PC-3 (cell line): Measurements from ENCODE around the gene DRC3. TPM values are rescaled to one million over a fixed set of nuclear protein-coding genes. Genes with fewer than 3 reads are reported as not detected.

Experiments used
- ATAC-seq: fragments of 200-7000 bp; cut with Tn5 transposase; 2 replicates; pipeline ENCODE4 v1.9.1; 2020; ENCODE audit warnings: mild to moderate bottlenecking, moderate library complexity
- BruUV-seq: library from RNA; stranded (reverse); fragments of 400-500 nt; replicated peaks from 2 replicates; lab custom pipeline; 2021; lab: Mats Ljungman, UMichigan
- CTCF ChIA-PET: fragments of 300-600 bp; sonication (Branson Sonifier 250); formaldehyde crosslinking; loops from one replicate; lab custom pipeline; 2022; ENCODE audit warnings: antibody characterized with exemption; lab: Charles Lee
- POLR2A ChIA-PET: fragments of 300-600 bp; sonication (Branson Sonifier 250); formaldehyde crosslinking; loops from one replicate; lab custom pipeline; 2022; ENCODE audit warnings: antibody characterized with exemption; ENCODE audit not compliant: unreplicated experiment; lab: Charles Lee
- DNase-seq: peaks from one replicate; pipeline ENCODE4 v3.0.0-alpha.2; 2015
- H2AFZ ChIP-seq: fragments of 300-600 bp; sonication (generic); 2 replicates; pipeline ENCODE4 v1.6.0; 2016; ENCODE audit warnings: antibody characterized with exemption, low read length
- H3F3A ChIP-seq: fragments of 300-600 bp; sonication (generic); one replicate; pipeline ENCODE4 v1.6.0; 2017; ENCODE audit warnings: antibody characterized with exemption, low read length, control low read depth, mild to moderate bottlenecking; ENCODE audit not compliant: unreplicated experiment
- H3K27ac ChIP-seq: fragments of 300-600 bp; sonication (generic); 2 replicates; pipeline ENCODE4 v1.5.1; 2016; ENCODE audit warnings: mild to moderate bottlenecking, low read length
- H3K27me3 ChIP-seq: fragments of 300-600 bp; sonication (generic); 2 replicates; pipeline ENCODE4 v1.6.1; 2016; ENCODE audit warnings: low read length, mixed read lengths
- H3K36me3 ChIP-seq: fragments of 300-600 bp; sonication (generic); 2 replicates; pipeline ENCODE4 v1.6.1; 2016; ENCODE audit warnings: low read depth, mixed run types, low read length, mixed read lengths
- H3K4me1 ChIP-seq: fragments of 300-600 bp; sonication (generic); 2 replicates; pipeline ENCODE4 v1.5.1; 2016; ENCODE audit warnings: low read length; ENCODE audit not compliant: insufficient read depth
- H3K4me2 ChIP-seq: fragments of 300-600 bp; sonication (generic); 2 replicates; pipeline ENCODE4 v1.6.0; 2016; ENCODE audit warnings: low read length
- H3K4me3 ChIP-seq: fragments of 300-600 bp; sonication (generic); 2 replicates; pipeline ENCODE4 v1.5.1; 2016; ENCODE audit warnings: mild to moderate bottlenecking, low read length, mixed read lengths
- H3K79me2 ChIP-seq: fragments of 300-600 bp; sonication (generic); 2 replicates; pipeline ENCODE4 v1.6.1; 2017; ENCODE audit warnings: low read length, mixed read lengths
- H3K9ac ChIP-seq: fragments of 300-600 bp; sonication (generic); 2 replicates; pipeline ENCODE4 v1.6.0; 2016; ENCODE audit warnings: mild to moderate bottlenecking, low read length
- H3K9me2 ChIP-seq: fragments of 300-600 bp; sonication (generic); replicated peaks from 2 replicates; pipeline ENCODE4 v1.6.1; 2016; ENCODE audit warnings: mixed run types, low read length, mixed read lengths
- H3K9me3 ChIP-seq: fragments of 300-600 bp; sonication (generic); 2 replicates; pipeline ENCODE4 v1.6.1; 2016; ENCODE audit warnings: low read length, mixed read lengths
- H4K20me1 ChIP-seq: fragments of 300-600 bp; sonication (generic); 2 replicates; pipeline ENCODE4 v1.6.1; 2016; ENCODE audit warnings: low read length, mixed read lengths
- EZH2 ChIP-seq: fragments of 300-600 bp; sonication (generic); IDR thresholded peaks from one replicate; pipeline ENCODE4 v1.6.1; 2017; ENCODE audit warnings: antibody characterized with exemption, mild to moderate bottlenecking, low read length; ENCODE audit not compliant: unreplicated experiment
- EZH2phosphoT487 ChIP-seq: fragments of 300-600 bp; sonication (generic); IDR thresholded peaks from 2 replicates; pipeline ENCODE4 v1.6.1; 2018; ENCODE audit warnings: mild to moderate bottlenecking, antibody characterized with exemption, low read length, borderline replicate concordance
- intact Hi-C: fragments of 100-400 bp; cut with micrococcal nuclease; formaldehyde crosslinking; loops from 2 replicates; pipeline ENCODE4 v1.9.0; 2023
- total RNA-seq: library from RNA; depleted of rRNA; stranded (reverse); fragments of >200 nt; gene quantifications from 2 replicates; pipeline ENCODE4 v1.2.3, GENCODE V29; 2014
- TF ChIP-seq, protein P1 (sequence below): fragments of 300-600 bp; sonication (generic); conservative IDR thresholded peaks from 2 replicates; pipeline ENCODE4 v1.5.1; 2017; ENCODE audit warnings: antibody characterized with exemption, low read depth, mild to moderate bottlenecking, low read length

Gene DRC3
- total RNA-seq, 1 experiment from 2014 or later, result 1.9 TPM

DNA sequence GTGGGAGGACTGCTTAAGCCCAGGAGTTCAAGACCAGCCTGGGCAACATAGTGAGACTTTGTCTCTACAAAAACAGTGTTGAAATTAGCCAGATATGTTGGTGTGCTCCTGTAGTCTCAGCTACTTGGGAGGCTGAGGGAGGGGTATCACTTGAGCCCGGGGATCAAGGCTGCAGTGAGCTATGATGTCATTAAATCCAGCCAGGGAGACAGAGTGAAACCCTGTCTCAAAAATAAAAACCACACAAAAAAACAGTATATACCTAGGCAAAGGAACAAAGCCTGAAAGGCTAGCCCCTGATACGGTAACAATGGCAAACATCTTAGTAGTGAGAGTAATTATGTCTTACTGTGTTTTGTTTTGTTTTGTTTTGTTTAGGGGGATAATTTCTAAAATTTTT, 38.4 kb upstream of the DRC3 start:
- BruUV-seq, result no TSS peak
- H3K9ac ChIP-seq, result no peak overlapping the region
- no peak overlapping the region for H3K4me3 ChIP-seq
- POLR2A ChIA-PET, result no interaction called here
- no peak overlapping the region for H2AFZ ChIP-seq
- H3K4me2 ChIP-seq, result no peak overlapping the region
- CTCF ChIA-PET, result no interaction called here
- H3K27me3 ChIP-seq, result no peaks in the 10 kb centered on the region
- ATAC-seq (no peak), DNase-seq (no peak)
- H4K20me1 ChIP-seq, result no peaks in the 10 kb centered on the region
- H3K27ac ChIP-seq, result no peak overlapping the region
- intact Hi-C loops, result no loop called here
- H3K9me3 ChIP-seq, result no peaks in the 10 kb centered on the region
- H3F3A ChIP-seq, result no peaks in the 10 kb centered on the region
- H3K4me1 ChIP-seq, result peaks cover 38% of the 10 kb centered on the region
- H3K79me2 ChIP-seq, result peaks cover 90% of the 10 kb centered on the region
- TF ChIP-seq EZH2phosphoT487 (no peak), EZH2 (no peak)
- TF ChIP-seq, protein P1, sequence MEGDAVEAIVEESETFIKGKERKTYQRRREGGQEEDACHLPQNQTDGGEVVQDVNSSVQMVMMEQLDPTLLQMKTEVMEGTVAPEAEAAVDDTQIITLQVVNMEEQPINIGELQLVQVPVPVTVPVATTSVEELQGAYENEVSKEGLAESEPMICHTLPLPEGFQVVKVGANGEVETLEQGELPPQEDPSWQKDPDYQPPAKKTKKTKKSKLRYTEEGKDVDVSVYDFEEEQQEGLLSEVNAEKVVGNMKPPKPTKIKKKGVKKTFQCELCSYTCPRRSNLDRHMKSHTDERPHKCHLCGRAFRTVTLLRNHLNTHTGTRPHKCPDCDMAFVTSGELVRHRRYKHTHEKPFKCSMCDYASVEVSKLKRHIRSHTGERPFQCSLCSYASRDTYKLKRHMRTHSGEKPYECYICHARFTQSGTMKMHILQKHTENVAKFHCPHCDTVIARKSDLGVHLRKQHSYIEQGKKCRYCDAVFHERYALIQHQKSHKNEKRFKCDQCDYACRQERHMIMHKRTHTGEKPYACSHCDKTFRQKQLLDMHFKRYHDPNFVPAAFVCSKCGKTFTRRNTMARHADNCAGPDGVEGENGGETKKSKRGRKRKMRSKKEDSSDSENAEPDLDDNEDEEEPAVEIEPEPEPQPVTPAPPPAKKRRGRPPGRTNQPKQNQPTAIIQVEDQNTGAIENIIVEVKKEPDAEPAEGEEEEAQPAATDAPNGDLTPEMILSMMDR, result no peak
- H3K9me2 ChIP-seq, result no peaks in the 10 kb centered on the region
- no peaks in the 10 kb centered on the region for H3K36me3 ChIP-seq

DNA sequence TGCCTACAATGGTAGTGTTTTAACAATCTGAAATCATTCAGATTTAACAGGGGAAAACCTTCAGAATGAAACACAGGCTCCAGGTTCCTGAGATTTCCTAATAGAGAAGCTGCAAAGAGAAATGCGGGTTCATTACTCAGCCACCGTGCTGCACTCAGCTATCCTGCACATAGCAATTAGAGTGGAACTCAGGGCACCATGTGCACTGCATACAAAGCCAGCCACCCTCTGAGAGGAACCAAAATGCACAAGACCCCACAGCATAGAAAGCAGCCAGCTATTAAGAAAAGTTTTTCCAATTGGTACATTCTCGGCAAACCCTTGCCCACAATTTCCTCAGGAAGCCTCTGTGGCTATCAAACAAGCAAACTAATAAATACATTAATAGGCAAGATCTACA, 37.9 kb upstream of the DRC3 start:
- H3K4me2 ChIP-seq, result no peak overlapping the region
- ATAC-seq (peak; percentile 17; the same call in 1 of the 2 replicates), DNase-seq (no peak)
- intact Hi-C loops, result no loop called here
- H3K4me3 ChIP-seq, result no peak overlapping the region
- no peaks in the 10 kb centered on the region for H3F3A ChIP-seq
- H3K27ac ChIP-seq, result no peak overlapping the region
- H3K79me2 ChIP-seq, result peaks cover 91% of the 10 kb centered on the region
- POLR2A ChIA-PET, result no interaction called here
- H3K9me2 ChIP-seq, result no peaks in the 10 kb centered on the region
- no peaks in the 10 kb centered on the region for H3K36me3 ChIP-seq
- BruUV-seq, result no TSS peak
- CTCF ChIA-PET, result no interaction called here
- TF ChIP-seq EZH2, result no peak
- TF ChIP-seq, protein P1, result no peak
- TF ChIP-seq EZH2phosphoT487, result no peak
- no peaks in the 10 kb centered on the region for H3K27me3 ChIP-seq
- H4K20me1 ChIP-seq, result no peaks in the 10 kb centered on the region
- H3K9me3 ChIP-seq, result no peaks in the 10 kb centered on the region
- no peak overlapping the region for H3K9ac ChIP-seq
- H3K4me1 ChIP-seq, result peaks cover 39% of the 10 kb centered on the region
- no peak overlapping the region for H2AFZ ChIP-seq

DNA sequence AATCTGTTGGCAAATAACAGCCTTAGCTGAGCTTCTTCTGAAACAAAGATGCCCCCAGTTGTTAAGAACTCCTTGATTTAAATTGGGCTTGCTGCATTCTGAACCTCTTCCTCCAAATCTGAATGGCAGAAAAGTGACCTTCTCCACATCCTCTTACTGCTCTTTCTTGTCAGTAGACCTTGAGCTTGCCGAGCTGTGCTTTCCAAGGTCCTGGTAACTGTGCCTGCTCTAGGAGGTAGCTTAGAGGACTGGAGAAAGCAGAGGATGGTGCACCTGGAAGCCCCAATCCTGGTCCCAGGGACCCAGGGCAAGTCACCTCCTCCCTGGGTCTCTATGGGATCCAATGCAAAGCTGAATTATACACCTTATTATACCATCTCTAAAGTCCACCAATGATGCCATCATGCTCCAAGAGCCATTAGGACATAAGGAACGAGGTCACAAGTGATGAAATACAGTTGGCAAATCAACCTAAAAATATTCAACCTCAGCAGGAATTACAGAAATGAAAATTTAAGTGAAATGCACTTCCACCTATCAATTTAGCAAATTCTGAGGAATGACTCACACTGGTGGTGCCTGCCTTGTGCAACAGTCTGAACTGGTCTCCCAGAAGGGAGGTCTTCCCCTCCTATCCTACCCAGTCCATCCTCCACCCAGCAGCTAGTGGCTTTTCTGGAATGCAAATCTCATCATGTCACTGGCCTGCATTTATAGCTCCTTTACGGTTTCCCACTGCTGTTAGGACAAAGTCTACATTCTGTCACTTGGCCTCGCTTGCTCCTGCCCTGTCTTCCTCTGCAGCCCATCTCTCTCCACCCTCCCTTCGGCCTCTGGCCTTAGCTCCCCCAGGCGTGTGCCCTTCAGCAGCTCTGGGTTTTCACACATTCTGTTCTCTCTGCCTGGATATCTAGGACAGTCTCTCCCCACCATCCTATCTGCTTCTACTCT, 37.1 kb upstream of the DRC3 start:
- no peak overlapping the region for H2AFZ ChIP-seq
- no peaks in the 10 kb centered on the region for H3F3A ChIP-seq
- peaks cover 90% of the 10 kb centered on the region for H3K79me2 ChIP-seq
- no peaks in the 10 kb centered on the region for H3K9me3 ChIP-seq
- ChIA-PET CTCF (interaction anchor here (1.2 kb wide), 1 partner anchor 16 kb away, joined by 10 read pairs; no protein-coding TSS in a partner anchor), POLR2A (interaction anchor here (0.6 kb wide), 1 partner anchor 37 kb away, joined by 3 read pairs; the partner anchor contains the start of genes DRC3 and TOM1L2)
- H3K36me3 ChIP-seq, result no peaks in the 10 kb centered on the region
- TF ChIP-seq EZH2, result no peak
- H3K4me2 ChIP-seq, result peak overlapping the region; percentile 56
- H3K27me3 ChIP-seq, result no peaks in the 10 kb centered on the region
- peak; percentile 86 for DNase-seq
- H3K27ac ChIP-seq, result peak overlapping the region; percentile 12
- H3K4me1 ChIP-seq, result peaks cover 42% of the 10 kb centered on the region
- no TSS peak for BruUV-seq
- H3K9ac ChIP-seq, result no peak overlapping the region
- H3K9me2 ChIP-seq, result no peaks in the 10 kb centered on the region
- intact Hi-C loops, result no loop called here
- H4K20me1 ChIP-seq, result no peaks in the 10 kb centered on the region
- no peak overlapping the region for H3K4me3 ChIP-seq
- peak; percentile 70 for ATAC-seq
